ENCODE data around the gene SYNDIG1. TPM values are rescaled to one million over a fixed set of nuclear protein-coding genes. Genes with fewer than 3 reads are reported as not detected.

Gene SYNDIG1
- polyA plus RNA-seq, 2 donors, result 0.01 TPM; not detected in 1

- no peak overlapping the region for H3K4me3 ChIP-seq (ENCODE audit: low read depth in 1 of 2, low read length in 2 of 2)
- WGBS, 2 donors, result 60 to 71% methylated on average over 7 of the region's 7 CpGs
- no peaks in the 10 kb centered on the region for H3K27me3 ChIP-seq (ENCODE audit: control insufficient read depth in 1 of 2, insufficient read depth in 2 of 2, low read length in 2 of 2)
- no peaks in the 10 kb centered on the region for H3K36me3 ChIP-seq (ENCODE audit: control insufficient read depth in 2 of 2, insufficient read depth in 2 of 2, low read length in 1 of 2)
- H3K27ac ChIP-seq (ENCODE audit: low read depth in 2 of 2, low read length in 1 of 2), result no peak overlapping the region
- peaks cover 0 to 3% of the 10 kb centered on the region in 2 donors for H3K9me3 ChIP-seq (ENCODE audit: control insufficient read depth in 2 of 2, insufficient read depth in 1 of 2, low read depth in 1 of 2, low read length in 1 of 2)
- H3K4me1 ChIP-seq (ENCODE audit: control insufficient read depth in 2 of 2, insufficient read depth in 2 of 2, low read length in 1 of 2), result no peaks in the 10 kb centered on the region
These were observed 97.2 kb downstream of the SYNDIG1 start for GRCh38 chr20:24566656-24567055.

DNA sequence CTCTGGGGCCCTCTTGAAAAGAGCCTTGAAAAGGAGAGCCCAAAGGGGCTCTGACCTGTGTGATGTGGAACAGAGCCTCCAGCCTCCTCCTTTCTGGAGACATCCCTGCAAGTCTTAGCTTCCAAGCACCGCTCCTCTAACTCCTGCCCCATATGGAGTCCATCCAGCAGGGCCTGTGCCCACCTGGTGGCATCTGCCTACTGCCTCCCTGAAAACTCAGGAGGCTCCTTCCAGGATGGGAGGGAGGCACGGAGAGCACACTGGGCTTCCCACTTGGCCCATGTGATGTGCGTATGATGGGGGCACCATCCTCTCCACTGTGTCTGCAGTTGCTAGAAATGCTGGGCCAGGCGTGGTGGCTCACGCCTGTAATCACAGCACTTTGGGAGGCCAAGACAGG is 98.1 kb downstream of the SYNDIG1 start:
- no peak overlapping the region for H3K27ac ChIP-seq (ENCODE audit: low read depth in 2 of 2, low read length in 1 of 2)
- H3K4me3 ChIP-seq (ENCODE audit: low read depth in 1 of 2, low read length in 2 of 2), result no peak overlapping the region
- peaks cover 0 to 3% of the 10 kb centered on the region in 2 donors for H3K9me3 ChIP-seq (ENCODE audit: control insufficient read depth in 2 of 2, insufficient read depth in 1 of 2, low read depth in 1 of 2, low read length in 1 of 2)
- 90 to 93% methylated on average over 5 of the region's 5 CpGs for WGBS, 2 donors
- H3K27me3 ChIP-seq (ENCODE audit: control insufficient read depth in 1 of 2, insufficient read depth in 2 of 2, low read length in 2 of 2), result no peaks in the 10 kb centered on the region
- no peaks in the 10 kb centered on the region for H3K36me3 ChIP-seq (ENCODE audit: control insufficient read depth in 2 of 2, insufficient read depth in 2 of 2, low read length in 1 of 2)
- no peaks in the 10 kb centered on the region for H3K4me1 ChIP-seq (ENCODE audit: control insufficient read depth in 2 of 2, insufficient read depth in 2 of 2, low read length in 1 of 2)

GRCh38 chr20:24568842-24569241 is 99.4 kb downstream of the SYNDIG1 start:
- Histone ChIP-seq H3K4me1 (ENCODE audit: control insufficient read depth in 2 of 2, insufficient read depth in 2 of 2, low read length in 1 of 2) (no peaks in the 10 kb centered on the region), H3K36me3 (ENCODE audit: control insufficient read depth in 2 of 2, insufficient read depth in 2 of 2, low read length in 1 of 2) (no peaks in the 10 kb centered on the region), H3K27ac (ENCODE audit: low read depth in 2 of 2, low read length in 1 of 2) (no peak overlapping the region), H3K9me3 (ENCODE audit: control insufficient read depth in 2 of 2, insufficient read depth in 1 of 2, low read depth in 1 of 2, low read length in 1 of 2) (peaks cover 0 to 3% of the 10 kb centered on the region in 2 donors), H3K4me3 (ENCODE audit: low read depth in 1 of 2, low read length in 2 of 2) (no peak overlapping the region), H3K27me3 (ENCODE audit: control insufficient read depth in 1 of 2, insufficient read depth in 2 of 2, low read length in 2 of 2) (no peaks in the 10 kb centered on the region)
- WGBS, 2 donors, result 72 to 78% methylated on average over 8 of the region's 8 CpGs

DNA sequence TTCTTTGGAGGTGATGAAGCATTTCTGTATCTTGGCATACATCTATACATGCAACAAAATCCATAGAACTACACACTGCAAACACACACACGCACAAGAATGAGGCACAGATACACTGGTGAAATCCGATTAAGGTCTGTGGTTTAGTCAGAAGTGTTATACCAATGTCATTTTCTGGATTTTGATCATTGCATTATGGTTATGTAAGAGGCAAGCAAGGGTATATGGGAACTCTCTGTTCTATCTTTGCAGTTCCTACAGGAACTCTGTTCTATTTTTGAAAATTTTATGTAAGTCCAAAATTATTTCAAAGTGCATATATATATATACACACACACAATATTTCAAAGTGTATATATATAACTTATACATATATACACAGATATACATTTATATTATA is 101.7 kb downstream of the SYNDIG1 start:
- Histone ChIP-seq H3K4me1 (ENCODE audit: control insufficient read depth in 2 of 2, insufficient read depth in 2 of 2, low read length in 1 of 2) (no peaks in the 10 kb centered on the region), H3K36me3 (ENCODE audit: control insufficient read depth in 2 of 2, insufficient read depth in 2 of 2, low read length in 1 of 2) (no peaks in the 10 kb centered on the region), H3K9me3 (ENCODE audit: control insufficient read depth in 2 of 2, insufficient read depth in 1 of 2, low read depth in 1 of 2, low read length in 1 of 2) (peaks cover 0 to 3% of the 10 kb centered on the region in 2 donors), H3K4me3 (ENCODE audit: low read depth in 1 of 2, low read length in 2 of 2) (no peak overlapping the region), H3K27me3 (ENCODE audit: control insufficient read depth in 1 of 2, insufficient read depth in 2 of 2, low read length in 2 of 2) (no peaks in the 10 kb centered on the region), H3K27ac (ENCODE audit: low read depth in 2 of 2, low read length in 1 of 2) (no peak overlapping the region)
- WGBS, 2 donors, result 74 to 80% methylated on average over 2 of the region's 2 CpGs

DNA sequence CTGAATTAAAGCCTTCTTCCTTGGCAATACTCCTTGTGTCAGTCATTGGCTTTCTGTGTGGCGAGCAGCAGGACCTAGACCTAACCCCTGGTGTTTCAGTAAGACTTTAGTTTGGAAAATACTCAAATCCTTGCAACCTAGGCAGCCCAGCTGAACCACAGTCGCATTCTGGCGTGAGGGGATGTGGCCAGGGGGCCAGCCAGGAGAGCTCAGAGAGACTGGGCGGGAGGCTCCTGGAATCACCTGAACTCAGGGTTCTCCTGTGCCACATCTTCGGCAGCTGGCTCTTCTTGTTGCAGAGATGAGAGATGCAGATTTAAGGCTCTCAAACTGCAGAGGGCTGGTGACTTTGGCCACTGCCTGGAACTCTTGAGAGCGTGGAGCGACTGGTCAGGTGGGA is 102.7 kb downstream of the SYNDIG1 start:
- Histone ChIP-seq H3K4me3 (ENCODE audit: low read depth in 1 of 2, low read length in 2 of 2) (no peak overlapping the region), H3K9me3 (ENCODE audit: control insufficient read depth in 2 of 2, insufficient read depth in 1 of 2, low read depth in 1 of 2, low read length in 1 of 2) (no peaks in the 10 kb centered on the region), H3K27ac (ENCODE audit: low read depth in 2 of 2, low read length in 1 of 2) (no peak overlapping the region), H3K4me1 (ENCODE audit: control insufficient read depth in 2 of 2, insufficient read depth in 2 of 2, low read length in 1 of 2) (no peaks in the 10 kb centered on the region), H3K36me3 (ENCODE audit: control insufficient read depth in 2 of 2, insufficient read depth in 2 of 2, low read length in 1 of 2) (no peaks in the 10 kb centered on the region), H3K27me3 (ENCODE audit: control insufficient read depth in 1 of 2, insufficient read depth in 2 of 2, low read length in 2 of 2) (no peaks in the 10 kb centered on the region)
- WGBS, 2 donors, result 80 to 89% methylated on average over 7 of the region's 7 CpGs

GRCh38 chr20:24572862-24573261 is 103.4 kb downstream of the SYNDIG1 start:
- H3K27ac ChIP-seq (ENCODE audit: low read depth in 2 of 2, low read length in 1 of 2), result no peak overlapping the region
- no peaks in the 10 kb centered on the region for H3K36me3 ChIP-seq (ENCODE audit: control insufficient read depth in 2 of 2, insufficient read depth in 2 of 2, low read length in 1 of 2)
- no peaks in the 10 kb centered on the region for H3K4me1 ChIP-seq (ENCODE audit: control insufficient read depth in 2 of 2, insufficient read depth in 2 of 2, low read length in 1 of 2)
- no peak overlapping the region for H3K4me3 ChIP-seq (ENCODE audit: low read depth in 1 of 2, low read length in 2 of 2)
- H3K9me3 ChIP-seq (ENCODE audit: control insufficient read depth in 2 of 2, insufficient read depth in 1 of 2, low read depth in 1 of 2, low read length in 1 of 2), result peaks cover 0 to 3% of the 10 kb centered on the region in 2 donors
- 83 to 87% methylated on average over 5 of the region's 5 CpGs for WGBS, 2 donors
- H3K27me3 ChIP-seq (ENCODE audit: control insufficient read depth in 1 of 2, insufficient read depth in 2 of 2, low read length in 2 of 2), result no peaks in the 10 kb centered on the region

DNA sequence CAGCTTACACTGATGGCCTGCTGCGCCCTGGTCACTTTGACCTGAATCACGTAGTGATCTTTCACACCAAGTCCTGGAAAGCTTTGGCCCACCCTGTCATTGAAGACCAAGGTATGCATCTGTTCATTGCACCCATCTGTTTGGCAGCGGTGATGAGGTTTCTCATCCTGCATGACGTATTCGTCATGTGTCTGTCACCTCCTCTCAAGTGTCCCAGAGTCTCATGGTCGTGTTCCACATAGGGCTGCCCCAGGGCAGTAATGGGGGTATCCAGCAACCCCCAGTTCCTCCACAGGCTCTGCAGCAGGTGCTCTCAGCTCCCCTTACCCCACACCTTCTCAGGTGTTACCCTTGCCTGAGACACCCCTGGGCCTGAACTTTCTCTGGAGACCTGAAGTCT is 104.1 kb downstream of the SYNDIG1 start:
- 88 to 90% methylated on average over 6 of the region's 6 CpGs for WGBS, 2 donors
- no peak overlapping the region for H3K4me3 ChIP-seq (ENCODE audit: low read depth in 1 of 2, low read length in 2 of 2)
- H3K27ac ChIP-seq (ENCODE audit: low read depth in 2 of 2, low read length in 1 of 2), result no peak overlapping the region
- H3K27me3 ChIP-seq (ENCODE audit: control insufficient read depth in 1 of 2, insufficient read depth in 2 of 2, low read length in 2 of 2), result no peaks in the 10 kb centered on the region
- no peaks in the 10 kb centered on the region for H3K4me1 ChIP-seq (ENCODE audit: control insufficient read depth in 2 of 2, insufficient read depth in 2 of 2, low read length in 1 of 2)
- H3K36me3 ChIP-seq (ENCODE audit: control insufficient read depth in 2 of 2, insufficient read depth in 2 of 2, low read length in 1 of 2), result no peaks in the 10 kb centered on the region
- peaks cover 0 to 3% of the 10 kb centered on the region in 2 donors for H3K9me3 ChIP-seq (ENCODE audit: control insufficient read depth in 2 of 2, insufficient read depth in 1 of 2, low read depth in 1 of 2, low read length in 1 of 2)

DNA sequence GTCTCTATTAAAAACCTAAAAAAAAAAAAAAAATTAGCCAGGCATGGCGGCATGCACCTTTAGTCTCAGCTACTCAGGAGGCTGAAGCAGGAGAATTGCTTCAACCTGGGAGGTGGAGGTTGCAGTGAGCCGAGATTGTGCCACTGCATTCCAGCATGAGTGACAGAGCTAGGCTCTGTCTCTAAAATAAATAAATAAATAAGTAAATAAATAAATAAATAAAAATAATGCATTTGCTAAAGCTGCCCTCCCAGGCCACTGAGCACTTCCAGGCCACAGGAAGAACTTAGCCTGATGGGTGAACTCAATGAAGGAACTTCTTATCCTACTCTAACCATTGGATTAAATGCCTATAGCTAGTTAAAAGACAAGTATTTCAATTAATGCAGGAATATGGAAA is 104.9 kb downstream of the SYNDIG1 start:
- no peak overlapping the region for H3K4me3 ChIP-seq (ENCODE audit: low read depth in 1 of 2, low read length in 2 of 2)
- H3K9me3 ChIP-seq (ENCODE audit: control insufficient read depth in 2 of 2, insufficient read depth in 1 of 2, low read depth in 1 of 2, low read length in 1 of 2), result peaks cover 0 to 3% of the 10 kb centered on the region in 2 donors
- H3K4me1 ChIP-seq (ENCODE audit: control insufficient read depth in 2 of 2, insufficient read depth in 2 of 2, low read length in 1 of 2), result no peaks in the 10 kb centered on the region
- WGBS, 2 donors, result 87 to 88% methylated on average over 2 of the region's 2 CpGs
- H3K36me3 ChIP-seq (ENCODE audit: control insufficient read depth in 2 of 2, insufficient read depth in 2 of 2, low read length in 1 of 2), result no peaks in the 10 kb centered on the region
- H3K27me3 ChIP-seq (ENCODE audit: control insufficient read depth in 1 of 2, insufficient read depth in 2 of 2, low read length in 2 of 2), result no peaks in the 10 kb centered on the region
- H3K27ac ChIP-seq (ENCODE audit: low read depth in 2 of 2, low read length in 1 of 2), result no peak overlapping the region

- WGBS, 2 donors, result 76 to 82% methylated on average over 5 of the region's 5 CpGs
- Histone ChIP-seq H3K9me3 (ENCODE audit: control insufficient read depth in 2 of 2, insufficient read depth in 1 of 2, low read depth in 1 of 2, low read length in 1 of 2) (peaks cover 0 to 3% of the 10 kb centered on the region in 2 donors), H3K4me3 (ENCODE audit: low read depth in 1 of 2, low read length in 2 of 2) (no peak overlapping the region), H3K36me3 (ENCODE audit: control insufficient read depth in 2 of 2, insufficient read depth in 2 of 2, low read length in 1 of 2) (no peaks in the 10 kb centered on the region), H3K4me1 (ENCODE audit: control insufficient read depth in 2 of 2, insufficient read depth in 2 of 2, low read length in 1 of 2) (no peaks in the 10 kb centered on the region), H3K27me3 (ENCODE audit: control insufficient read depth in 1 of 2, insufficient read depth in 2 of 2, low read length in 2 of 2) (no peaks in the 10 kb centered on the region), H3K27ac (ENCODE audit: low read depth in 2 of 2, low read length in 1 of 2) (no peak overlapping the region)
These were observed 105.4 kb downstream of the SYNDIG1 start for GRCh38 chr20:24574797-24575196.

DNA sequence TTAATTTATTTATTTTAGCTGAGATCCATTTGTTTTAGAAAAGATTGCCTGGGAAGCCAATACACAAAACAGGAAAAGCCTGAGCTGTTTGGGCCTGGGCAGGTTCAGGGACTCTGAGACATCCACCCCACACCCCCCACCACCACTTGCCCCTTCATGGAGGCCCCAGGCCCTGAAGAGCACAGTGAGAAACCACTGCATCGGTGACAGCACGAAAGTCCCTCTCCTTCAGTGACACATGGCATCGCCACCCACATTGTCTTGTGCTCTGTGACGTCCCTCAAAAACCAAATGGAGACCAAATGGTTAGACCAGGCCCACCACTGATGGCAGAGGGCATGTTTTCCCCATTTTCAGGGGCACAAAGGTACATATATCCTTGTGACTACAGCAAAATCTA is 106.4 kb downstream of the SYNDIG1 start:
- Histone ChIP-seq H3K27me3 (ENCODE audit: control insufficient read depth in 1 of 2, insufficient read depth in 2 of 2, low read length in 2 of 2) (no peaks in the 10 kb centered on the region), H3K9me3 (ENCODE audit: control insufficient read depth in 2 of 2, insufficient read depth in 1 of 2, low read depth in 1 of 2, low read length in 1 of 2) (peaks cover 0 to 3% of the 10 kb centered on the region in 2 donors), H3K36me3 (ENCODE audit: control insufficient read depth in 2 of 2, insufficient read depth in 2 of 2, low read length in 1 of 2) (no peaks in the 10 kb centered on the region), H3K4me3 (ENCODE audit: low read depth in 1 of 2, low read length in 2 of 2) (no peak overlapping the region), H3K27ac (ENCODE audit: low read depth in 2 of 2, low read length in 1 of 2) (no peak overlapping the region), H3K4me1 (ENCODE audit: control insufficient read depth in 2 of 2, insufficient read depth in 2 of 2, low read length in 1 of 2) (no peaks in the 10 kb centered on the region)
- WGBS, 2 donors, result 74 to 77% methylated on average over 4 of the region's 4 CpGs

All from esophagus (tissue), 2 donors.